ENCODE measurements around the gene ACOT11. TPM values are rescaled to one million over a fixed set of nuclear protein-coding genes. Genes with fewer than 3 reads are reported as not detected.

Gene ACOT11
- total and polyA plus RNA-seq, 9 of the 15 experiments (the other 6 are each of a cell fraction or from before 2014, with no cell fraction given): 0.04 to 1.2 (median 0.64) TPM; not detected in 2

DNA sequence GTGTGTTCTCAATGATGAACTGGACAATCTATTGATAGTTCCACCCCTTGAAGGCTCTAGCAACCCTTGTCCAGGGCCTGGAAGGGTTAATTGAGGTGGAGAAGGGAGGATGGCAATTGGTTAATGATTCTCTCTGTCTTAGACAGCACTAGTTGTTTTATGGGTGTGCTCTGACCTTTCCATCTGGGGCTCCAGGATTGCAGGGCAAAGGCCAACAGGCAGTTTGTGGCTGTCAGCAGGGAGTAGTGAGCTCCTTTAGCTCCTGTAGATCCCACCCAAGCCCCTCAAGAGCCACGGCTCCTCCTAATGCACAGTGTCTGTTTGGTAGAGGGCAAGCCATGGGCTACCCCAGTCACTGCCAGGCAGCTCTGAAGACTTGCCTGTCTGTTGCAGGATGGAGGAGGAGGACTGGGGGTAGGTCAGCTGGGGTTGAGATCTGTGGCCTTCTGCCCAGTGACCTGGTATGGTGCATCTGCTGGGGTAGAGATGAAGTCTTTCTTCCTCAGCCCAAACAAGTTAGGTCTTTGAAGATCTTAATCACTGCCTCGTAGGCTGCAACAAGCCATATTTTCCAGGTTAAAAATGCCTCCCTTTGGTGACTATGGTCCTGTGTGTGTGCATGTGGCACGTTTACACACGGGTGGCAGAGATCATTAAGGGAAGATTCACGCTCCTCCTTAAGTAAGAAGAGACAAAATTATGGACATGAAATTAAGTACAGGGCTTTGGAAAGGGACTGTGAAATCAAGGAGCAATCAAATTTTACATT, 101.3 kb downstream of the ACOT11 start:
- in situ Hi-C loops (cut with MboI) (no loop called here), intact Hi-C loops (cut with micrococcal nuclease) (no loop called here)
- peaks cover 9 to 21% of the 10 kb centered on the region in 2 experiments for H3K27me3 ChIP-seq (ENCODE audit: control insufficient read depth in 2 of 2, insufficient read depth in 2 of 2, low read length in 2 of 2)
- DNase-seq (ENCODE audit: extremely low read depth in 1 of 4, low spot score in 3 of 4) (peak in 2 of 4 experiments; percentile 4), FAIRE-seq (peak; percentile 52), ATAC-seq (no peak)
- CTCF ChIA-PET (ENCODE audit: low intra/inter-chr PET ratio): no interaction called here
- H2AFZ ChIP-seq (ENCODE audit: low read depth, low read length): no peak overlapping the region
- 2% methylated on average over 5 of the region's 5 CpGs for WGBS (ENCODE audit: insufficient coverage, low coverage, missing lambda C conversion rate)
- H3K4me1 ChIP-seq (replicated peaks in 1 of 2; ENCODE audit: control insufficient read depth in 2 of 2, insufficient read depth in 2 of 2, low read length in 2 of 2): no peaks in the 10 kb centered on the region
- no peak overlapping the region for H3K4me2 ChIP-seq (ENCODE audit: insufficient read depth, low read length)
- H3K9ac ChIP-seq (ENCODE audit: insufficient read depth in 1 of 2, low read depth in 2 of 2, low read length in 2 of 2): no peak overlapping the region
- H3K27ac ChIP-seq (ENCODE audit: extremely low read depth, low read depth, low read length): no peak overlapping the region
- H3K79me2 ChIP-seq (ENCODE audit: control insufficient read depth, insufficient read depth, low read length): no peaks in the 10 kb centered on the region
- H3K9me1 ChIP-seq (ENCODE audit: control insufficient read depth, insufficient read depth, low read length): no peaks in the 10 kb centered on the region
- H3K9me3 ChIP-seq (replicated peaks; ENCODE audit: control insufficient read depth, insufficient read depth, low read depth, low read length): no peaks in the 10 kb centered on the region
- H3K4me3 ChIP-seq: no peak overlapping the region
- H4K20me1 ChIP-seq (replicated peaks; ENCODE audit: control insufficient read depth, insufficient read depth, low read length): no peaks in the 10 kb centered on the region
- POLR2A ChIA-PET: interaction anchor here (1.4 kb wide), 1 partner anchor 9 kb away, joined by 4 read pairs; no protein-coding TSS in a partner anchor
- no TSS peak for BruUV-seq (replicated peaks)
- H3K36me3 ChIP-seq (ENCODE audit: control insufficient read depth, insufficient read depth, low read length): no peaks in the 10 kb centered on the region
- TF ChIP-seq FOXA1 (IDR thresholded peaks at IDR 0.05; ENCODE audit: borderline replicate concordance) (no peak), ZNF830 (CRISPR knock-in tag; IDR thresholded peaks at IDR 0.05) (no peak), KDM1A (IDR thresholded peaks at IDR 0.05) (no peak), SETDB1 (IDR thresholded peaks at IDR 0.05; ENCODE audit: low read length) (no peak), ARNT (IDR thresholded peaks at IDR 0.05) (no peak), RHOXF2B (CRISPR knock-in tag; conservative IDR thresholded peaks at IDR 0.05) (no peak), RBFOX2 (IDR thresholded peaks at IDR 0.05; ENCODE audit: low read depth, low read length) (no peak), NR4A1 (CRISPR knock-in tag; IDR thresholded peaks at IDR 0.05) (no peak), NR4A1 (tag; IDR thresholded peaks at IDR 0.05) (no peak), ZZZ3 (IDR thresholded peaks at IDR 0.05) (no peak), ZNF583 (CRISPR knock-in tag; IDR thresholded peaks at IDR 0.05) (no peak), ZNF184 (CRISPR knock-in tag; IDR thresholded peaks at IDR 0.05) (no peak)
- TF ChIP-seq, protein P1, sequence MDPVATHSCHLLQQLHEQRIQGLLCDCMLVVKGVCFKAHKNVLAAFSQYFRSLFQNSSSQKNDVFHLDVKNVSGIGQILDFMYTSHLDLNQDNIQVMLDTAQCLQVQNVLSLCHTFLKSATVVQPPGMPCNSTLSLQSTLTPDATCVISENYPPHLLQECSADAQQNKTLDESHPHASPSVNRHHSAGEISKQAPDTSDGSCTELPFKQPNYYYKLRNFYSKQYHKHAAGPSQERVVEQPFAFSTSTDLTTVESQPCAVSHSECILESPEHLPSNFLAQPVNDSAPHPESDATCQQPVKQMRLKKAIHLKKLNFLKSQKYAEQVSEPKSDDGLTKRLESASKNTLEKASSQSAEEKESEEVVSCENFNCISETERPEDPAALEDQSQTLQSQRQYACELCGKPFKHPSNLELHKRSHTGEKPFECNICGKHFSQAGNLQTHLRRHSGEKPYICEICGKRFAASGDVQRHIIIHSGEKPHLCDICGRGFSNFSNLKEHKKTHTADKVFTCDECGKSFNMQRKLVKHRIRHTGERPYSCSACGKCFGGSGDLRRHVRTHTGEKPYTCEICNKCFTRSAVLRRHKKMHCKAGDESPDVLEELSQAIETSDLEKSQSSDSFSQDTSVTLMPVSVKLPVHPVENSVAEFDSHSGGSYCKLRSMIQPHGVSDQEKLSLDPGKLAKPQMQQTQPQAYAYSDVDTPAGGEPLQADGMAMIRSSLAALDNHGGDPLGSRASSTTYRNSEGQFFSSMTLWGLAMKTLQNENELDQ (CRISPR knock-in tag; IDR thresholded peaks at IDR 0.05; ENCODE audit: borderline replicate concordance): no peak
- TF ChIP-seq, protein P2, sequence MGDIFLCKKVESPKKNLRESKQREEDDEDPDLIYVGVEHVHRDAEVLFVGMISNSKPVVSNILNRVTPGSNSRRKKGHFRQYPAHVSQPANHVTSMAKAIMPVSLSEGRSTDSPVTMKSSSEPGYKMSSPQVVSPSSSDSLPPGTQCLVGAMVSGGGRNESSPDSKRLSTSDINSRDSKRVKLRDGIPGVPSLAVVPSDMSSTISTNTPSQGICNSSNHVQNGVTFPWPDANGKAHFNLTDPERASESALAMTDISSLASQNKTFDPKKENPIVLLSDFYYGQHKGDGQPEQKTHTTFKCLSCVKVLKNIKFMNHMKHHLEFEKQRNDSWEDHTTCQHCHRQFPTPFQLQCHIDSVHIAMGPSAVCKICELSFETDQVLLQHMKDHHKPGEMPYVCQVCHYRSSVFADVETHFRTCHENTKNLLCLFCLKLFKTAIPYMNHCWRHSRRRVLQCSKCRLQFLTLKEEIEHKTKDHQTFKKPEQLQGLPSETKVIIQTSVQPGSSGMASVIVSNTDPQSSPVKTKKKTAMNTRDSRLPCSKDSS (IDR thresholded peaks at IDR 0.05; ENCODE audit: low read depth, partially characterized antibody): no peak
- TF ChIP-seq, protein P3, sequence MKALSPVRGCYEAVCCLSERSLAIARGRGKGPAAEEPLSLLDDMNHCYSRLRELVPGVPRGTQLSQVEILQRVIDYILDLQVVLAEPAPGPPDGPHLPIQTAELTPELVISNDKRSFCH (CRISPR knock-in tag; IDR thresholded peaks at IDR 0.05): no peak
- TF ChIP-seq, protein P3 (tag; IDR thresholded peaks at IDR 0.05): no peak
- TF ChIP-seq, protein P4, sequence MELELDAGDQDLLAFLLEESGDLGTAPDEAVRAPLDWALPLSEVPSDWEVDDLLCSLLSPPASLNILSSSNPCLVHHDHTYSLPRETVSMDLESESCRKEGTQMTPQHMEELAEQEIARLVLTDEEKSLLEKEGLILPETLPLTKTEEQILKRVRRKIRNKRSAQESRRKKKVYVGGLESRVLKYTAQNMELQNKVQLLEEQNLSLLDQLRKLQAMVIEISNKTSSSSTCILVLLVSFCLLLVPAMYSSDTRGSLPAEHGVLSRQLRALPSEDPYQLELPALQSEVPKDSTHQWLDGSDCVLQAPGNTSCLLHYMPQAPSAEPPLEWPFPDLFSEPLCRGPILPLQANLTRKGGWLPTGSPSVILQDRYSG (tag; conservative IDR thresholded peaks at IDR 0.05; ENCODE audit: low read depth): no peak
